Activated T-helper 2 cell treated with anti-CD3 and anti-CD28 coated beads, Interferon-gamma antibody, Interleukin-2, Interleukin-4, amounts not matched to agents 10 μg/mL and 5 μg/mL and 100 μg/mL, durations not matched to agents 14 hours and 24 hours and 36 hours (primary cell): ENCODE results near the gene PLS3. TPM values are rescaled to one million over a fixed set of nuclear protein-coding genes. Genes with fewer than 3 reads are reported as not detected.

Experiments
- DNase-seq: peaks from one replicate; pipeline ENCODE4 v3.0.0; 2021; ENCODE audit warnings: low spot score
- H3K27ac Mint-ChIP-seq: one replicate; pipeline ENCODE4 v1.8.0; 2021; ENCODE audit warnings: mixed read lengths
- H3K27me3 Mint-ChIP-seq: one replicate; pipeline ENCODE4 v1.8.0; 2021; ENCODE audit warnings: low read depth, mixed read lengths
- H3K36me3 Mint-ChIP-seq: one replicate; pipeline ENCODE4 v1.8.0; 2021; ENCODE audit warnings: low read depth, mixed read lengths
- H3K4me1 Mint-ChIP-seq: one replicate; pipeline ENCODE4 v1.8.0; 2021; ENCODE audit warnings: low read depth, mixed read lengths
- H3K4me3 Mint-ChIP-seq: one replicate; pipeline ENCODE4 v1.8.0; 2021; ENCODE audit warnings: low read depth, mild to moderate bottlenecking, moderate library complexity, mixed read lengths
- H3K9me3 Mint-ChIP-seq: one replicate; pipeline ENCODE4 v1.8.0; 2021; ENCODE audit warnings: mixed read lengths
- intact Hi-C: fragments of 100-400 bp; cut with micrococcal nuclease; formaldehyde crosslinking; loops from one replicate; pipeline ENCODE4 v1.15.1; 2023
- total RNA-seq: library from RNA; stranded (reverse); gene quantifications from 2 replicates; pipeline ENCODE4 v1.2.3, GENCODE V29; 2022

The PLS3 gene
- total RNA-seq, 1 donor from 2014 or later: 5.4 TPM

GRCh38 chrX:115579786-115580294 lies 18.9 kb downstream of the PLS3 start:
- no peaks in the 10 kb centered on the region for H3K9me3 Mint-ChIP-seq
- H3K27ac Mint-ChIP-seq: no peak overlapping the region
- intact Hi-C loops: loop anchor here (1.0 kb wide), 1 partner anchor 37 kb away; no protein-coding TSS in a partner anchor

GRCh38 chrX:115581759-115582615 lies 21.0 kb downstream of the PLS3 start:
- H3K9me3 Mint-ChIP-seq: no peaks in the 10 kb centered on the region
- H3K4me1 Mint-ChIP-seq: peaks cover 7% of the 10 kb centered on the region
- no peak overlapping the region for H3K27ac Mint-ChIP-seq
- H3K36me3 Mint-ChIP-seq: no peaks in the 10 kb centered on the region
- H3K27me3 Mint-ChIP-seq: no peaks in the 10 kb centered on the region
- intact Hi-C loops: no loop called here
- no peak for DNase-seq
- H3K4me3 Mint-ChIP-seq: no peak overlapping the region

More at GRCh38 chrX:115579786-115580294, 18.9 kb downstream of the PLS3 start:
- peaks cover 7% of the 10 kb centered on the region for H3K4me1 Mint-ChIP-seq
- H3K36me3 Mint-ChIP-seq: no peaks in the 10 kb centered on the region
- H3K4me3 Mint-ChIP-seq: no peak overlapping the region
- no peak for DNase-seq
- no peaks in the 10 kb centered on the region for H3K27me3 Mint-ChIP-seq

GRCh38 chrX:115582616-115583495 lies 21.9 kb downstream of the PLS3 start:
- Mint-ChIP-seq H3K27ac (no peak overlapping the region), H3K4me3 (no peak overlapping the region), H3K4me1 (peaks cover 7% of the 10 kb centered on the region), H3K9me3 (no peaks in the 10 kb centered on the region), H3K36me3 (no peaks in the 10 kb centered on the region), H3K27me3 (no peaks in the 10 kb centered on the region)
- intact Hi-C loops: no loop called here
- no peak for DNase-seq

GRCh38 chrX:115583496-115584004 lies 22.6 kb downstream of the PLS3 start:
- Mint-ChIP-seq H3K27ac (peak overlapping the region; percentile 52), H3K4me3 (no peak overlapping the region), H3K27me3 (no peaks in the 10 kb centered on the region), H3K36me3 (no peaks in the 10 kb centered on the region), H3K9me3 (no peaks in the 10 kb centered on the region), H3K4me1 (peaks cover 7% of the 10 kb centered on the region)
- no peak for DNase-seq
- intact Hi-C loops: loop anchor here (2.0 kb wide), 1 partner anchor 23 kb away; the partner anchor contains the start of gene PLS3

GRCh38 chrX:115584696-115585095 lies 23.7 kb downstream of the PLS3 start:
- no peak for DNase-seq
- H3K4me3 Mint-ChIP-seq: no peak overlapping the region
- no peaks in the 10 kb centered on the region for H3K9me3 Mint-ChIP-seq
- H3K27me3 Mint-ChIP-seq: no peaks in the 10 kb centered on the region
- H3K4me1 Mint-ChIP-seq: peaks cover 6% of the 10 kb centered on the region
- H3K36me3 Mint-ChIP-seq: no peaks in the 10 kb centered on the region
- H3K27ac Mint-ChIP-seq: peak overlapping the region; percentile 35
- intact Hi-C loops: loop anchor here (2.0 kb wide), 1 partner anchor 24 kb away; the partner anchor contains the start of gene PLS3

- Mint-ChIP-seq H3K36me3 (no peaks in the 10 kb centered on the region), H3K4me3 (no peak overlapping the region), H3K9me3 (no peaks in the 10 kb centered on the region), H3K27ac (no peak overlapping the region), H3K27me3 (no peaks in the 10 kb centered on the region), H3K4me1 (peaks cover 9% of the 10 kb centered on the region)
- DNase-seq: no peak
- intact Hi-C loops: no loop called here
These were observed 27.2 kb downstream of the PLS3 start for GRCh38 chrX:115588179-115588578.

GRCh38 chrX:115589419-115589818 lies 28.4 kb downstream of the PLS3 start:
- peaks cover 8% of the 10 kb centered on the region for H3K4me1 Mint-ChIP-seq

GRCh38 chrX:115591420-115591819 lies 30.4 kb downstream of the PLS3 start:
- Mint-ChIP-seq H3K4me3 (no peak overlapping the region), H3K27me3 (no peaks in the 10 kb centered on the region)

More at GRCh38 chrX:115589419-115589818, 28.4 kb downstream of the PLS3 start:
- Mint-ChIP-seq H3K27ac (no peak overlapping the region), H3K9me3 (no peaks in the 10 kb centered on the region), H3K4me3 (no peak overlapping the region), H3K36me3 (no peaks in the 10 kb centered on the region), H3K27me3 (no peaks in the 10 kb centered on the region)
- intact Hi-C loops: no loop called here
- DNase-seq: no peak

GRCh38 chrX:115591856-115592842 lies 31.2 kb downstream of the PLS3 start:
- H3K36me3 Mint-ChIP-seq: no peaks in the 10 kb centered on the region
- no peaks in the 10 kb centered on the region for H3K9me3 Mint-ChIP-seq
- intact Hi-C loops: no loop called here
- peaks cover 5% of the 10 kb centered on the region for H3K4me1 Mint-ChIP-seq
- H3K4me3 Mint-ChIP-seq: no peak overlapping the region
- no peaks in the 10 kb centered on the region for H3K27me3 Mint-ChIP-seq
- DNase-seq: no peak
- H3K27ac Mint-ChIP-seq: no peak overlapping the region

More at GRCh38 chrX:115591420-115591819, 30.4 kb downstream of the PLS3 start:
- intact Hi-C loops: no loop called here
- no peak overlapping the region for H3K27ac Mint-ChIP-seq
- H3K9me3 Mint-ChIP-seq: no peaks in the 10 kb centered on the region
- peaks cover 5% of the 10 kb centered on the region for H3K4me1 Mint-ChIP-seq
- DNase-seq: no peak
- H3K36me3 Mint-ChIP-seq: no peaks in the 10 kb centered on the region

GRCh38 chrX:115592997-115593734 lies 32.2 kb downstream of the PLS3 start:
- no peak for DNase-seq
- Mint-ChIP-seq H3K27ac (no peak overlapping the region), H3K36me3 (no peaks in the 10 kb centered on the region), H3K27me3 (no peaks in the 10 kb centered on the region), H3K9me3 (no peaks in the 10 kb centered on the region), H3K4me1 (peaks cover 5% of the 10 kb centered on the region), H3K4me3 (no peak overlapping the region)
- intact Hi-C loops: no loop called here

GRCh38 chrX:115595049-115595448 lies 34.1 kb downstream of the PLS3 start:
- H3K4me1 Mint-ChIP-seq: peaks cover 3% of the 10 kb centered on the region
- H3K36me3 Mint-ChIP-seq: no peaks in the 10 kb centered on the region
- H3K27ac Mint-ChIP-seq: no peak overlapping the region
- no peaks in the 10 kb centered on the region for H3K9me3 Mint-ChIP-seq
- no peak overlapping the region for H3K4me3 Mint-ChIP-seq
- intact Hi-C loops: no loop called here
- H3K27me3 Mint-ChIP-seq: no peaks in the 10 kb centered on the region
- no peak for DNase-seq
